Caco-2 (cell line): ENCODE measurements around the gene SWAP70. TPM values are rescaled to one million over a fixed set of nuclear protein-coding genes. Genes with fewer than 3 reads are reported as not detected.

ENCODE experiments used
- BruUV-seq: library from RNA; stranded (reverse); fragments of 400-500 nt; replicated peaks from 2 replicates; lab custom pipeline; 2021; lab: Mats Ljungman, UMichigan
- CTCF ChIA-PET: fragments of 300-600 bp; sonication (Branson Sonifier 250); formaldehyde crosslinking; loops from one replicate; lab custom pipeline; 2022; ENCODE audit warnings: antibody characterized with exemption; lab: Charles Lee
- POLR2A ChIA-PET: fragments of 300-600 bp; sonication (Branson Sonifier 250); formaldehyde crosslinking; loops from one replicate; lab custom pipeline; 2022; ENCODE audit warnings: antibody characterized with exemption; lab: Charles Lee
- DNase-seq, 2 experiments: peaks; one replicate each; pipeline versions ENCODE4 v3.0.0 to v3.0.0-alpha.2; 2020 to 2022
- H3K27me3 ChIP-seq: replicated peaks from 2 replicates; pipeline ENCODE4 v1.6.0; 2011; ENCODE audit warnings: low read length; ENCODE audit not compliant: control insufficient read depth, insufficient read depth
- H3K36me3 ChIP-seq: 2 replicates; pipeline ENCODE4 v1.5.1; 2011; ENCODE audit warnings: low read length; ENCODE audit not compliant: control insufficient read depth, insufficient read depth
- H3K4me1 ChIP-seq: fragments of 250-450 bp; sonication (Bioruptor Pico); 2 replicates; pipeline ENCODE4 v1.5.1; 2020; ENCODE audit warnings: mild to moderate bottlenecking
- H3K4me3 ChIP-seq: 2 replicates; pipeline ENCODE4 v1.5.1; 2011; ENCODE audit warnings: low read depth, mild to moderate bottlenecking, control low read depth, low read length
- H3K9me3 ChIP-seq: fragments of 250-450 bp; sonication (Bioruptor Pico); 2 replicates; pipeline ENCODE4 v1.5.1; 2020; ENCODE audit warnings: mild to moderate bottlenecking, moderate library complexity
- H3K27ac Mint-ChIP-seq: one replicate; pipeline ENCODE4 v1.8.0; 2022; ENCODE audit warnings: mixed read lengths; ENCODE audit not compliant: unreplicated experiment
- H3K27me3 Mint-ChIP-seq: one replicate; pipeline ENCODE4 v1.8.0; 2022; ENCODE audit warnings: mixed read lengths; ENCODE audit not compliant: insufficient read depth, unreplicated experiment
- H3K36me3 Mint-ChIP-seq: one replicate; pipeline ENCODE4 v1.8.0; 2022; ENCODE audit warnings: mild to moderate bottlenecking, mixed read lengths; ENCODE audit not compliant: insufficient read depth, unreplicated experiment
- H3K4me1 Mint-ChIP-seq: one replicate; pipeline ENCODE4 v1.8.0; 2022; ENCODE audit warnings: low read depth, mixed read lengths; ENCODE audit not compliant: unreplicated experiment
- H3K4me3 Mint-ChIP-seq: one replicate; pipeline ENCODE4 v1.8.0; 2022; ENCODE audit warnings: mild to moderate bottlenecking, moderate library complexity, mixed read lengths; ENCODE audit not compliant: unreplicated experiment
- H3K9me3 Mint-ChIP-seq: one replicate; pipeline ENCODE4 v1.8.0; 2022; ENCODE audit warnings: mixed read lengths; ENCODE audit not compliant: unreplicated experiment
- intact Hi-C: fragments of 100-400 bp; cut with micrococcal nuclease; formaldehyde crosslinking; loops from one replicate; pipeline ENCODE4 v1.10.0; 2022; ENCODE audit not compliant: unreplicated experiment
- total RNA-seq: library from RNA; stranded (reverse); gene quantifications from 2 replicates; pipeline ENCODE4 v1.2.3, GENCODE V29; 2022
- TF ChIP-seq, protein P1 (sequence below), 2 experiments: fragments of 200-600 bp in 1 of 2; IDR thresholded peaks; 1 replicate in 1 of 2; 2 replicates in 1 of 2; pipeline versions ENCODE4 v1.5.1 to v1.8.0; 2011 to 2022; ENCODE audit warnings: antibody characterized with exemption in 1 of 2, control low read depth in 1 of 2, inconsistent platforms in 1 of 2, low read depth in 1 of 2, low read length in 1 of 2, mild to moderate bottlenecking in 1 of 2, moderate library complexity in 1 of 2; ENCODE audit not compliant: insufficient read depth in 1 of 2, severe bottlenecking in 1 of 2, unreplicated experiment in 1 of 2

Gene SWAP70
- total RNA-seq, 1 experiment from 2014 or later = 42.4 TPM

DNA sequence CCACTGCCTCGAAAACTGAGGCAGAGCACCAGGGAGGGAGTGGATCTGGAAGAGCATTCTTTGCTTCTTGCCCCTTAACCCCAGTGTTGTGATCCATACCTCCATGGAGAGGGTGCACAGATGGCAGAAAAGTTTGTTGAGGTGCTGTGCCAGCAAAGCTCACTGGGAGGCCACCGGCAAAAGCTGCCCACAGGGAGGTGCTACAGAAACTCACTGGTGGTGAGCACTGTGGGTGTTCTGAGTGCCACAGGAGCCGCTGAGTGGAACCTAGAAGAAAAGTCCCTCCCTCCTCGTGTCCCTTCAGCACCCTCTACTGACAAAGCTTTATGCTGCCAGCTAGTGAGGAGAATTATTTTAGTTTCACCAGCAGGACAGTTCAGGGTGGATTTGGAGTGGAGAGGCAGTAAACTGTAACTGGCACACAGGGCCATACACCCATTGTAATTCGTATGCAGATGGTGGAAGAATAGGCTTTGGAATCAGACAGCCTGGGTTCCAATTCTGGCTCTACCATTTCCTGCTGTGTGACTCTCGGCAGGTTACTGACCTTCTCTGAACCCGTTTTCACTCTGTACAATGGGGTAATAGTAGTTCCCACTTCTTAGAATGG is 84.6 kb downstream of the SWAP70 start:
- Mint-ChIP-seq H3K4me1 (peaks cover 6% of the 10 kb centered on the region), H3K27ac (no peak overlapping the region)
- intact Hi-C loops = loop anchor here (1.0 kb wide), 2 partner anchors 84 to 134 kb away; partner anchors contain the start of gene SWAP70

DNA sequence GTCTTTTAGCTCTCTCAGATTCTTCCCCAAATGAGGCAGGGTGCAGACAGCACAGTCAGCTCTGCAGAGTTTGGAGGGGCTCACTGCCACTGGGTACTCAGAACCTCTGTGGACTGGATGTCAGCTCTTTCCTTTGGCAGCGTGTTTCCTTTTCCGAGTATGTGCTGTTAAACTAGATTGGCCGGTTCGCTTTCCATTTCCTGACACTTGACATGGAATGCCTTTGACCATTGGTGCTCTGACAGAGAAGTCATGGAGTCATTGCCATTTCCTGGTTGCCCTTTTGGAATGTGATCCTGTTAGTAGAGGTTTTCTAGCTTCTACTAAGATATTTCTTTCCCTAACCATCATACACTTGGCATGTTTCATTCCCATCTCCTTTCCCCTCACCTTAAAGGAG is 86.7 kb downstream of the SWAP70 start:
- Mint-ChIP-seq H3K27me3 (no peaks in the 10 kb centered on the region), H3K4me1 (peaks cover 9% of the 10 kb centered on the region), H3K9me3 (no peaks in the 10 kb centered on the region), H3K27ac (no peak overlapping the region), H3K36me3 (peaks cover 55% of the 10 kb centered on the region), H3K4me3 (no peak overlapping the region)
- ChIA-PET CTCF (no interaction called here), POLR2A (interaction anchor here (1.5 kb wide), 1 partner anchor 177 kb away, joined by 4 read pairs; the partner anchor contains the start of gene WEE1)
- Histone ChIP-seq H3K4me1 (no peaks in the 10 kb centered on the region), H3K27me3 (no peaks in the 10 kb centered on the region), H3K4me3 (no peak overlapping the region), H3K36me3 (peaks cover 3% of the 10 kb centered on the region), H3K9me3 (0 out of 2 replicates have a peak, but pooled peaks cover 3% of the 10 kb centered on the region)
- BruUV-seq = no TSS peak
- intact Hi-C loops = loop anchor here (10.0 kb wide), 2 partner anchors 74 to 434 kb away; no protein-coding TSS in a partner anchor
- DNase-seq = peak in 1 of 2 experiments; percentile 25
- TF ChIP-seq, protein P1, sequence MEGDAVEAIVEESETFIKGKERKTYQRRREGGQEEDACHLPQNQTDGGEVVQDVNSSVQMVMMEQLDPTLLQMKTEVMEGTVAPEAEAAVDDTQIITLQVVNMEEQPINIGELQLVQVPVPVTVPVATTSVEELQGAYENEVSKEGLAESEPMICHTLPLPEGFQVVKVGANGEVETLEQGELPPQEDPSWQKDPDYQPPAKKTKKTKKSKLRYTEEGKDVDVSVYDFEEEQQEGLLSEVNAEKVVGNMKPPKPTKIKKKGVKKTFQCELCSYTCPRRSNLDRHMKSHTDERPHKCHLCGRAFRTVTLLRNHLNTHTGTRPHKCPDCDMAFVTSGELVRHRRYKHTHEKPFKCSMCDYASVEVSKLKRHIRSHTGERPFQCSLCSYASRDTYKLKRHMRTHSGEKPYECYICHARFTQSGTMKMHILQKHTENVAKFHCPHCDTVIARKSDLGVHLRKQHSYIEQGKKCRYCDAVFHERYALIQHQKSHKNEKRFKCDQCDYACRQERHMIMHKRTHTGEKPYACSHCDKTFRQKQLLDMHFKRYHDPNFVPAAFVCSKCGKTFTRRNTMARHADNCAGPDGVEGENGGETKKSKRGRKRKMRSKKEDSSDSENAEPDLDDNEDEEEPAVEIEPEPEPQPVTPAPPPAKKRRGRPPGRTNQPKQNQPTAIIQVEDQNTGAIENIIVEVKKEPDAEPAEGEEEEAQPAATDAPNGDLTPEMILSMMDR (IDR thresholded peaks at IDR 0.05; ENCODE audit: insufficient read depth in 1 of 2, low read depth in 1 of 2, low read length in 1 of 2, severe bottlenecking in 1 of 2, unreplicated experiment in 1 of 2) = no peak

More for the DNA sequence above, 84.6 kb downstream of the SWAP70 start:
- Mint-ChIP-seq H3K27me3 (no peaks in the 10 kb centered on the region), H3K9me3 (no peaks in the 10 kb centered on the region), H3K36me3 (peaks cover 53% of the 10 kb centered on the region), H3K4me3 (no peak overlapping the region)
- peak; percentile 70 to 75 for DNase-seq
- Histone ChIP-seq H3K4me3 (no peak overlapping the region), H3K36me3 (peaks cover 3% of the 10 kb centered on the region), H3K27me3 (no peaks in the 10 kb centered on the region), H3K4me1 (no peaks in the 10 kb centered on the region), H3K9me3 (0 out of 2 replicates have a peak, but pooled peaks cover 3% of the 10 kb centered on the region)
- BruUV-seq = no TSS peak
- TF ChIP-seq, protein P1 (IDR thresholded peaks at IDR 0.05; ENCODE audit: insufficient read depth in 1 of 2, low read depth in 1 of 2, low read length in 1 of 2, severe bottlenecking in 1 of 2, unreplicated experiment in 1 of 2) = peak; percentile 49 to 74
- ChIA-PET POLR2A (no interaction called here), CTCF (interaction anchor here (0.6 to 3.3 kb wide), 13 partner anchors 8 to 632 kb away, joined by 3 to 17 read pairs (median 3); partner anchors contain the start of gene ZNF143)

DNA sequence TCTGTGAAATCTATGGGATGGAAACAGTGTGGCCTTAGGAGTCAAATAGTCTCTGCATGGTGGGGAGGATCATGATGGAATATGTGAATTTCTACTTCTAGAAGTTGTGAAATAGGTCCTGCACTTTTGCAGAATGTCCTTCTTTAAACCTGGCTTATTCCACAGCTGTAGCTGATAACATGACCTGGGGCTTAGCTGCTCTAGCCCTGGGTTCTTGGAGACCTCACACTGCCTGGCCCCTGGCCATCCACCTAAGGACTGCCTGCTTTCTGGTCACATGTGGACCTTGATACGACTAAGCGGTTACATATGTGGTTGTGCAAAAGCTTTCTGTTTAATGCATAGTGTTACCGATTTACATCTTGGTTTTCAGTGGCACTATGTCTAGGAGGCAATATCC is 88.2 kb downstream of the SWAP70 start:
- POLR2A ChIA-PET = no interaction called here
- TF ChIP-seq, protein P1 (IDR thresholded peaks at IDR 0.05; ENCODE audit: insufficient read depth in 1 of 2, low read depth in 1 of 2, low read length in 1 of 2, severe bottlenecking in 1 of 2, unreplicated experiment in 1 of 2) = no peak
- Histone ChIP-seq H3K27me3 (no peaks in the 10 kb centered on the region), H3K4me1 (no peaks in the 10 kb centered on the region), H3K36me3 (peaks cover 2% of the 10 kb centered on the region), H3K9me3 (0 out of 2 replicates have a peak, but pooled peaks cover 3% of the 10 kb centered on the region), H3K4me3 (no peak overlapping the region)
- no peak overlapping the region for H3K27ac Mint-ChIP-seq
- peaks cover 22% of the 10 kb centered on the region for H3K4me1 Mint-ChIP-seq
- BruUV-seq = no TSS peak
- DNase-seq = no peak
- H3K4me3 Mint-ChIP-seq = no peak overlapping the region
- H3K36me3 Mint-ChIP-seq = peaks cover 67% of the 10 kb centered on the region
- intact Hi-C loops = loop anchor here (10.0 kb wide), 2 partner anchors 73 to 433 kb away; no protein-coding TSS in a partner anchor
- no peaks in the 10 kb centered on the region for H3K9me3 Mint-ChIP-seq
- CTCF ChIA-PET = no interaction called here
- H3K27me3 Mint-ChIP-seq = no peaks in the 10 kb centered on the region
